Stimulated activated CD8-positive, alpha-beta memory T cell treated with anti-CD3 and anti-CD28 coated beads, Interleukin-12 subunit alpha, Interleukin-12 subunit beta, amount 100 ng/mL, for 1 hour (primary cell): ENCODE results near the gene ZCCHC7.
"Not testable (repeated sequence)": the region's sequence is repeated elsewhere in the genome, so short reads cannot be mapped to it uniquely, and the experiment has no call there.

Experiments
- DNase-seq: peaks from one replicate; pipeline ENCODE4 v3.0.0-alpha.2; 2020; ENCODE audit warnings: low read depth

The ZCCHC7 gene

GRCh38 chr9:37251452-37251851, 131.1 kb downstream of the ZCCHC7 start:
- DNase-seq = no peak

- no peak for DNase-seq
These were observed 133.1 kb downstream of the ZCCHC7 start for GRCh38 chr9:37253377-37253937.

- DNase-seq = no peak
These were observed 134.8 kb downstream of the ZCCHC7 start for GRCh38 chr9:37255187-37255586.

- no peak for DNase-seq
These were observed 135.8 kb downstream of the ZCCHC7 start for GRCh38 chr9:37255944-37256862.

- DNase-seq = no peak
These were observed 139.6 kb downstream of the ZCCHC7 start for GRCh38 chr9:37259951-37260350.

GRCh38 chr9:37262410-37262809, 142.0 kb downstream of the ZCCHC7 start:
- DNase-seq = no peak

- DNase-seq = no peak
These were observed 144.2 kb downstream of the ZCCHC7 start for GRCh38 chr9:37264539-37264938.

- DNase-seq = no peak
These were observed 146.3 kb downstream of the ZCCHC7 start for GRCh38 chr9:37266630-37267029.

GRCh38 chr9:37269221-37269620, 148.8 kb downstream of the ZCCHC7 start:
- DNase-seq = no peak

- DNase-seq = no peak
These were observed 151.3 kb downstream of the ZCCHC7 start for GRCh38 chr9:37271679-37272078.

GRCh38 chr9:37273595-37273994, 153.2 kb downstream of the ZCCHC7 start:
- DNase-seq = no peak

GRCh38 chr9:37281541-37281940, 161.2 kb downstream of the ZCCHC7 start:
- DNase-seq = no peak

GRCh38 chr9:37283730-37284325, 163.5 kb downstream of the ZCCHC7 start:
- no peak for DNase-seq

- DNase-seq = no peak
These were observed 164.3 kb downstream of the ZCCHC7 start for GRCh38 chr9:37284636-37285035.

GRCh38 chr9:37286530-37287175, 166.3 kb downstream of the ZCCHC7 start:
- DNase-seq = no peak

GRCh38 chr9:37287317-37287716, 166.9 kb downstream of the ZCCHC7 start:
- no peak for DNase-seq

- no peak for DNase-seq
These were observed 169.3 kb downstream of the ZCCHC7 start for GRCh38 chr9:37289631-37290030.

GRCh38 chr9:37290366-37290939, 170.1 kb downstream of the ZCCHC7 start:
- no peak for DNase-seq

GRCh38 chr9:37290940-37291485, 170.6 kb downstream of the ZCCHC7 start:
- DNase-seq = no peak

- DNase-seq = not testable (repeated sequence)
These were observed 171.4 kb downstream of the ZCCHC7 start for GRCh38 chr9:37291612-37292238.

GRCh38 chr9:37292896-37293295, 172.5 kb downstream of the ZCCHC7 start:
- no peak for DNase-seq
